Tibial nerve (tissue), 4 donors: Measurements from ENCODE around the gene LRRC75B. TPM values are rescaled to one million over a fixed set of nuclear protein-coding genes. Genes with fewer than 3 reads are reported as not detected.

Experiments used
- total RNA-seq, 4 donors: library from RNA; depleted of rRNA; stranded (reverse); fragments of >200 nt; gene quantifications; one replicate each; pipeline ENCODE4 v1.1.0, GENCODE V29; 2016

Gene LRRC75B
- total RNA-seq, 4 donors from 2014 or later: 33.5 to 55.7 (median 40.2) TPM

Other genes starting within 250 kb of the LRRC75B start
- gene ADORA2A, start 165.5 kb downstream of the LRRC75B start, total RNA-seq: 1 to 10 TPM; 2.6 to 4.2 (median 3.5) TPM
- gene UPB1, start 97.7 kb downstream of the LRRC75B start, total RNA-seq: under 1 TPM in 3 of 4 donors, not detected in 1; 0.44 to 0.98 (median 0.63) TPM
- 10 to 100 TPM; 74.1 to 87.9 (median 84.6) TPM for gene GUCD1, start 37.9 kb downstream of the LRRC75B start, total RNA-seq
- 100 to 1,000 TPM in 3 of 4 donors, 10 to 100 TPM in 1; 98.7 to 127 (median 111) TPM for gene SNRPD3, start 37.1 kb downstream of the LRRC75B start, total RNA-seq
- 10 to 100 TPM in 3 of 4 donors, 1 to 10 TPM in 1; 5.9 to 16.9 (median 15.8) TPM for gene GGT1, start 10.1 kb upstream of the LRRC75B start, total RNA-seq
- not detected for gene PIWIL3, start 181.6 kb upstream of the LRRC75B start, total RNA-seq
- gene SGSM1, start 213.1 kb upstream of the LRRC75B start, total RNA-seq: 1 to 10 TPM in 1 of 4 donors, under 1 TPM in 3; 0.22 to 1.5 (median 0.70) TPM